PC-3 (cell line): Measurements from ENCODE around the gene AK4. TPM values are rescaled to one million over a fixed set of nuclear protein-coding genes. Genes with fewer than 3 reads are reported as not detected.
"Not testable (repeated sequence)": the region's sequence is repeated elsewhere in the genome, so short reads cannot be mapped to it uniquely, and the experiment has no call there.

ENCODE experiments used
- ATAC-seq: fragments of 200-7000 bp; cut with Tn5 transposase; 2 replicates; pipeline ENCODE4 v1.9.1; 2020; ENCODE audit warnings: mild to moderate bottlenecking, moderate library complexity
- BruUV-seq: library from RNA; stranded (reverse); fragments of 400-500 nt; replicated peaks from 2 replicates; lab custom pipeline; 2021; lab: Mats Ljungman, UMichigan
- CTCF ChIA-PET: fragments of 300-600 bp; sonication (Branson Sonifier 250); formaldehyde crosslinking; loops from one replicate; lab custom pipeline; 2022; ENCODE audit warnings: antibody characterized with exemption; lab: Charles Lee
- POLR2A ChIA-PET: fragments of 300-600 bp; sonication (Branson Sonifier 250); formaldehyde crosslinking; loops from one replicate; lab custom pipeline; 2022; ENCODE audit warnings: antibody characterized with exemption; ENCODE audit not compliant: unreplicated experiment; lab: Charles Lee
- DNase-seq: peaks from one replicate; pipeline ENCODE4 v3.0.0-alpha.2; 2015
- H2AFZ ChIP-seq: fragments of 300-600 bp; sonication (generic); 2 replicates; pipeline ENCODE4 v1.6.0; 2016; ENCODE audit warnings: antibody characterized with exemption, low read length
- H3F3A ChIP-seq: fragments of 300-600 bp; sonication (generic); one replicate; pipeline ENCODE4 v1.6.0; 2017; ENCODE audit warnings: antibody characterized with exemption, low read length, control low read depth, mild to moderate bottlenecking; ENCODE audit not compliant: unreplicated experiment
- H3K27ac ChIP-seq: fragments of 300-600 bp; sonication (generic); 2 replicates; pipeline ENCODE4 v1.5.1; 2016; ENCODE audit warnings: mild to moderate bottlenecking, low read length
- H3K27me3 ChIP-seq: fragments of 300-600 bp; sonication (generic); 2 replicates; pipeline ENCODE4 v1.6.1; 2016; ENCODE audit warnings: low read length, mixed read lengths
- H3K36me3 ChIP-seq: fragments of 300-600 bp; sonication (generic); 2 replicates; pipeline ENCODE4 v1.6.1; 2016; ENCODE audit warnings: low read depth, mixed run types, low read length, mixed read lengths
- H3K4me1 ChIP-seq: fragments of 300-600 bp; sonication (generic); 2 replicates; pipeline ENCODE4 v1.5.1; 2016; ENCODE audit warnings: low read length; ENCODE audit not compliant: insufficient read depth
- H3K4me2 ChIP-seq: fragments of 300-600 bp; sonication (generic); 2 replicates; pipeline ENCODE4 v1.6.0; 2016; ENCODE audit warnings: low read length
- H3K4me3 ChIP-seq: fragments of 300-600 bp; sonication (generic); 2 replicates; pipeline ENCODE4 v1.5.1; 2016; ENCODE audit warnings: mild to moderate bottlenecking, low read length, mixed read lengths
- H3K79me2 ChIP-seq: fragments of 300-600 bp; sonication (generic); 2 replicates; pipeline ENCODE4 v1.6.1; 2017; ENCODE audit warnings: low read length, mixed read lengths
- H3K9ac ChIP-seq: fragments of 300-600 bp; sonication (generic); 2 replicates; pipeline ENCODE4 v1.6.0; 2016; ENCODE audit warnings: mild to moderate bottlenecking, low read length
- H3K9me2 ChIP-seq: fragments of 300-600 bp; sonication (generic); replicated peaks from 2 replicates; pipeline ENCODE4 v1.6.1; 2016; ENCODE audit warnings: mixed run types, low read length, mixed read lengths
- H3K9me3 ChIP-seq: fragments of 300-600 bp; sonication (generic); 2 replicates; pipeline ENCODE4 v1.6.1; 2016; ENCODE audit warnings: low read length, mixed read lengths
- H4K20me1 ChIP-seq: fragments of 300-600 bp; sonication (generic); 2 replicates; pipeline ENCODE4 v1.6.1; 2016; ENCODE audit warnings: low read length, mixed read lengths
- EZH2 ChIP-seq: fragments of 300-600 bp; sonication (generic); IDR thresholded peaks from one replicate; pipeline ENCODE4 v1.6.1; 2017; ENCODE audit warnings: antibody characterized with exemption, mild to moderate bottlenecking, low read length; ENCODE audit not compliant: unreplicated experiment
- EZH2phosphoT487 ChIP-seq: fragments of 300-600 bp; sonication (generic); IDR thresholded peaks from 2 replicates; pipeline ENCODE4 v1.6.1; 2018; ENCODE audit warnings: mild to moderate bottlenecking, antibody characterized with exemption, low read length, borderline replicate concordance
- intact Hi-C: fragments of 100-400 bp; cut with micrococcal nuclease; formaldehyde crosslinking; loops from 2 replicates; pipeline ENCODE4 v1.9.0; 2023
- total RNA-seq: library from RNA; depleted of rRNA; stranded (reverse); fragments of >200 nt; gene quantifications from 2 replicates; pipeline ENCODE4 v1.2.3, GENCODE V29; 2014
- TF ChIP-seq, protein P1 (sequence below): fragments of 300-600 bp; sonication (generic); conservative IDR thresholded peaks from 2 replicates; pipeline ENCODE4 v1.5.1; 2017; ENCODE audit warnings: antibody characterized with exemption, low read depth, mild to moderate bottlenecking, low read length

Gene AK4
- total RNA-seq, 1 experiment from 2014 or later = 98.9 TPM

- intact Hi-C loops = loop anchor here (1.0 to 5.0 kb wide), 2 partner anchors 221 to 451 kb away; no protein-coding TSS in a partner anchor
- H3K27ac ChIP-seq = no peak overlapping the region
- H3K36me3 ChIP-seq = no peaks in the 10 kb centered on the region
- ATAC-seq (no peak), DNase-seq (peak; percentile 72)
- POLR2A ChIA-PET = interaction anchor here (0.6 kb wide), 1 partner anchor 223 kb away, joined by 7 read pairs; no protein-coding TSS in a partner anchor
- H3K4me2 ChIP-seq = no peak overlapping the region
- BruUV-seq = no TSS peak
- no peaks in the 10 kb centered on the region for H3K79me2 ChIP-seq
- H4K20me1 ChIP-seq = no peaks in the 10 kb centered on the region
- H3K4me3 ChIP-seq = no peak overlapping the region
- TF ChIP-seq, protein P1, sequence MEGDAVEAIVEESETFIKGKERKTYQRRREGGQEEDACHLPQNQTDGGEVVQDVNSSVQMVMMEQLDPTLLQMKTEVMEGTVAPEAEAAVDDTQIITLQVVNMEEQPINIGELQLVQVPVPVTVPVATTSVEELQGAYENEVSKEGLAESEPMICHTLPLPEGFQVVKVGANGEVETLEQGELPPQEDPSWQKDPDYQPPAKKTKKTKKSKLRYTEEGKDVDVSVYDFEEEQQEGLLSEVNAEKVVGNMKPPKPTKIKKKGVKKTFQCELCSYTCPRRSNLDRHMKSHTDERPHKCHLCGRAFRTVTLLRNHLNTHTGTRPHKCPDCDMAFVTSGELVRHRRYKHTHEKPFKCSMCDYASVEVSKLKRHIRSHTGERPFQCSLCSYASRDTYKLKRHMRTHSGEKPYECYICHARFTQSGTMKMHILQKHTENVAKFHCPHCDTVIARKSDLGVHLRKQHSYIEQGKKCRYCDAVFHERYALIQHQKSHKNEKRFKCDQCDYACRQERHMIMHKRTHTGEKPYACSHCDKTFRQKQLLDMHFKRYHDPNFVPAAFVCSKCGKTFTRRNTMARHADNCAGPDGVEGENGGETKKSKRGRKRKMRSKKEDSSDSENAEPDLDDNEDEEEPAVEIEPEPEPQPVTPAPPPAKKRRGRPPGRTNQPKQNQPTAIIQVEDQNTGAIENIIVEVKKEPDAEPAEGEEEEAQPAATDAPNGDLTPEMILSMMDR = peak; percentile 80
- no peak for TF ChIP-seq EZH2
- H3K4me1 ChIP-seq = no peaks in the 10 kb centered on the region
- H3K27me3 ChIP-seq = no peaks in the 10 kb centered on the region
- CTCF ChIA-PET = interaction anchor here (0.5 to 1.8 kb wide), 10 partner anchors 17 to 451 kb away, joined by 3 to 7 read pairs (median 3); partner anchors contain the start of gene AK4
- no peaks in the 10 kb centered on the region for H3K9me3 ChIP-seq
- H3K9me2 ChIP-seq = no peaks in the 10 kb centered on the region
- no peaks in the 10 kb centered on the region for H3F3A ChIP-seq
- H3K9ac ChIP-seq = no peak overlapping the region
- no peak overlapping the region for H2AFZ ChIP-seq
Measured at GRCh38 chr1:65235867-65236805, 88.1 kb downstream of the AK4 start.

DNA sequence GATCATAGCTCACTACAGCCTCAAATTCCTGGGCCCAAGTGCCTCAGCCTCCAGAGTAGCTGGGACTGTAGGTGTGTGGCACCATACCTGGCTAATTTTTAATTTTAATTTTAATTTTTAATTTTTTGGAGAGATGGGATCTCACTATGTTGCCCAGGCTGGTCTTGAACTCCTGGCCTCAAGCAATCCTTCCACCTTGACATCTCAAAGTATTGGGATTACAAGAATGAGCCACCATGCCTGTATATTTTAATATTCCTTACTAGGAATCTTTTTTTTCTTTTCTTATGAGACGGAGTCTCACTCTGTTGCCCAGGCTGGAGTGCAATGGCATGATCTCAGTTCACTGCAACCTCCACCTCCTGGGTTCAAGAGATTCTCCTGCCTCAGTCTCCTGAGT is 89.1 kb downstream of the AK4 start:
- POLR2A ChIA-PET, H2AFZ ChIP-seq, H3K9me3 ChIP-seq, DNase-seq, H4K20me1 ChIP-seq, H3F3A ChIP-seq, H3K9me2 ChIP-seq, H3K27ac ChIP-seq, H3K27me3 ChIP-seq, H3K4me1 ChIP-seq, ATAC-seq, H3K9ac ChIP-seq, H3K36me3 ChIP-seq, H3K79me2 ChIP-seq, H3K4me3 ChIP-seq, BruUV-seq, H3K4me2 ChIP-seq: not testable (repeated sequence)
- intact Hi-C loops = loop anchor here (5.0 kb wide), 1 partner anchor 220 kb away; no protein-coding TSS in a partner anchor
- CTCF ChIA-PET = interaction anchor here (1.1 kb wide), 1 partner anchor 174 kb away, joined by 3 read pairs; no protein-coding TSS in a partner anchor

DNA sequence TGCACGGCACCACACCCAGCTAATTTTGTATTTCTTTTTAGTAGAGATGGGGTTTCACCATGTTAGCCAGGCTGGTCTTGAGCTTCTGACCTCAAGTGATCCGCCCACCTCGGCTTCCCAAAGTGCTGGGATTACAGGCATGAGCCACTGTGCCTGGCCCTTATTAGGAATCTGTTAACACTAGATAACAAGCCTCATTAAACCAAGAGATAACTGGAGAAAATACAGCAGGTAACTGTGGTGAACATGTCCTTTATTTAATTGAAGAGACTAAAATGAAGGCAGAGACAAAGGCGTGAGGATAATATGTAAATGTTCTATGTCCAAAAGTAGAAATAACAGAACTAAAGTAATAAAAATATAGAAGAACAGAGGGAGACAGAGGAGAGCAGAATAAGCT is 89.5 kb downstream of the AK4 start:
- ATAC-seq = no peak
- DNase-seq = no peak
- Histone ChIP-seq H3K36me3 (no peaks in the 10 kb centered on the region), H3K27ac (no peak overlapping the region), H3K9me2 (no peaks in the 10 kb centered on the region), H2AFZ (no peak overlapping the region), H3K9me3 (no peaks in the 10 kb centered on the region), H3K4me1 (no peaks in the 10 kb centered on the region), H4K20me1 (no peaks in the 10 kb centered on the region), H3F3A (no peaks in the 10 kb centered on the region), H3K79me2 (no peaks in the 10 kb centered on the region), H3K4me3 (no peak overlapping the region), H3K27me3 (no peaks in the 10 kb centered on the region), H3K4me2 (no peak overlapping the region), H3K9ac (no peak overlapping the region)
- BruUV-seq = no TSS peak
- intact Hi-C loops = loop anchor here (5.0 kb wide), 1 partner anchor 220 kb away; no protein-coding TSS in a partner anchor
- CTCF ChIA-PET = no interaction called here
- no peak for TF ChIP-seq EZH2
- TF ChIP-seq EZH2phosphoT487 = no peak
- TF ChIP-seq, protein P1 = no peak
- POLR2A ChIA-PET = no interaction called here
